ACC112 (cell line): Measurements from ENCODE around the gene BIN2.
A peak's percentile ranks its signal among the peaks of the same experiment; 100 is the strongest.
"Not testable (repeated sequence)": the region's sequence is repeated elsewhere in the genome, so short reads cannot be mapped to it uniquely, and the experiment has no call there.

ENCODE experiments used
- H2AFZ ChIP-seq: fragments of 200-600 bp; sonication (generic); one replicate; pipeline ENCODE4 v1.6.0; 2017; ENCODE audit warnings: antibody characterized with exemption, low read length; ENCODE audit not compliant: unreplicated experiment
- H3K27ac ChIP-seq: fragments of 200-600 bp; sonication (generic); 2 replicates; pipeline ENCODE4 v1.5.1; 2014; ENCODE audit warnings: low read depth, mild to moderate bottlenecking, antibody characterized with exemption, low read length, moderate library complexity
- H3K27me3 ChIP-seq: fragments of 200-600 bp; sonication (generic); 2 replicates; pipeline ENCODE4 v1.6.1; 2014; ENCODE audit warnings: mild to moderate bottlenecking, antibody characterized with exemption, low read length, moderate library complexity, mixed read lengths; ENCODE audit not compliant: insufficient read depth
- H3K36me3 ChIP-seq: fragments of 200-600 bp; sonication (generic); 2 replicates; pipeline ENCODE4 v1.6.1; 2016; ENCODE audit warnings: mild to moderate bottlenecking, antibody characterized with exemption, low read length, moderate library complexity, mixed read lengths; ENCODE audit not compliant: insufficient read depth
- H3K4me1 ChIP-seq: fragments of 200-600 bp; sonication (generic); one replicate; pipeline ENCODE4 v1.6.1; 2016; ENCODE audit warnings: low read length, mixed read lengths; ENCODE audit not compliant: insufficient read depth, unreplicated experiment, control insufficient read depth
- H3K4me3 ChIP-seq: fragments of 200-600 bp; sonication (generic); 2 replicates; pipeline ENCODE4 v1.5.1; 2014; ENCODE audit warnings: mild to moderate bottlenecking, low read depth, low read length
- H3K79me2 ChIP-seq: fragments of 200-600 bp; sonication (generic); one replicate; pipeline ENCODE4 v1.6.0; 2016; ENCODE audit warnings: low read length; ENCODE audit not compliant: control insufficient read depth, unreplicated experiment, insufficient read depth

Gene BIN2

GRCh38 chr12:51311389-51311788 lies 12.6 kb downstream of the BIN2 start:
- Histone ChIP-seq H3K79me2 (no peaks in the 10 kb centered on the region), H3K36me3 (no peaks in the 10 kb centered on the region), H3K27ac (no peak overlapping the region), H3K4me1 (peaks cover 19% of the 10 kb centered on the region), H3K4me3 (no peak overlapping the region), H3K27me3 (no peaks in the 10 kb centered on the region), H2AFZ (no peak overlapping the region)

DNA sequence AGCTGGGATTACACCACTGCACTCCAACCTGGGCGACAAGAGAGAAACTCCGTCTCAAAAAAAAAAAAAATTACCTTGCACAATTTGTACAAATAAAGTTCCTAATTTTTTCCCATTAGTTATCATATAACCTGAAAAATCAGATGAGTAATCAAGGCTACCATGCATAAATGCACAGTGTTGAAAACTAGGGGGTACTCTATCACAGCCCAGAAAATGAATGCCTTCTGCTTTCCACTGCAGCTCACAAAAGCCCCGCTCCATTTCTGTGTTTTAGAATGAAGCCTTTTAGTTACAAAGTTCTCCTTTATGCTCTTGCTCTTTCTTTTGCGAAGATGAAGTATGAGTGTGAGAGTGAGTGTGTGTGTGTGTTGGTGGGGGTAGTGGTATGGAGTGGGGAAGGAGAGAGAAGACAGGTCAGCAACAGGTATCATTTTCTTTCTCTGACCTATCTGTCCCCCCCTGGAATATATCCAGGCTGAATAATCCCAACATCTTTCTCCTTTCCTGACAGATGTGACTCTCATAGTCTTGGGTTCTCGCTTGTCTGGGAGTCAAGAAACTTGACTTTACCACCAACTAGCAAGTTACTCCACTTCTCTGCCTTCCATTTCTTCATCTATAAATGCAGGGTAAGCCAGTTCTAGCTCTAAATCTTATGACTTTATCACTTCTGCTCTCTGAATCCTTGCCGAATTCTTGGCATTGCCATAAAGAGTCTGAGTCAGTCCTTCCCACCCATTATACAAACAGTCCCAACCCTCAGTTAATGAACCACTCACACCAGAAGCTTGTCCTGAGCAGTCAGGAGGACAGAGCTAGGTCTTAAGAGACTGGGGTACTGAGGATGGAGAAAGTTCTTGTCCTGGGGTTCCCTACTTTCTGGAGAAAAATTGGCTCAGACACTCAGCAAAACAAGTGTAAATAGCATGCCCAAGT lies 16.1 kb downstream of the BIN2 start:
- no peaks in the 10 kb centered on the region for H3K27me3 ChIP-seq
- peaks cover 19% of the 10 kb centered on the region for H3K4me1 ChIP-seq
- peak overlapping the region; percentile 66 for H3K27ac ChIP-seq
- peak overlapping the region; percentile 27 for H2AFZ ChIP-seq
- H3K36me3 ChIP-seq: no peaks in the 10 kb centered on the region
- H3K4me3 ChIP-seq: 0 out of 2 replicates have a peak overlapping the region, but pooled peaks have one; percentile 0
- H3K79me2 ChIP-seq: no peaks in the 10 kb centered on the region

- no peak overlapping the region for H3K27ac ChIP-seq
- H3K36me3 ChIP-seq: no peaks in the 10 kb centered on the region
- no peak overlapping the region for H2AFZ ChIP-seq
- no peaks in the 10 kb centered on the region for H3K79me2 ChIP-seq
- H3K4me1 ChIP-seq: peaks cover 19% of the 10 kb centered on the region
- no peak overlapping the region for H3K4me3 ChIP-seq
- no peaks in the 10 kb centered on the region for H3K27me3 ChIP-seq
Measured at GRCh38 chr12:51306507-51306906, 17.5 kb downstream of the BIN2 start.

DNA sequence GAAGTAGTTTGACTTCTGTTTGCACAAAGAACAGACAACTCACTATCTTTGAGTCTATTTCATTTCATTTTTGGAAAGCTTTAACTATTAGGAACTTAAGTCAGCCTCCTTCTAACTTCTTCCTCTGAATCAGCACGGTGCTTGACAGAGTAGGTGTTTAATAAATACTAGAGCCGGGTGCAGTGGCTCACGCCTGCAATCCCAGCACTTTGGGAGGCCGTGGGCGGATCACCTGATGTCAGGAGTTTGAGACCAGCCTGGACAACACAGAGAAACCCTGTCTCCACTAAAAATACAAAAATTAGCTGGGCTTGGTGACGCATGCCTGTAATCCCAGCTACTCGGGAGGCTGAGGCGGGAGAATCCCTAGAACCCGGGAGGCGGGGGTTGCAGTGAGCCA lies 23.2 kb downstream of the BIN2 start:
- H3K36me3 ChIP-seq, H3K79me2 ChIP-seq, H3K27ac ChIP-seq, H3K27me3 ChIP-seq, H3K4me1 ChIP-seq, H2AFZ ChIP-seq, H3K4me3 ChIP-seq: not testable (repeated sequence)

GRCh38 chr12:51295651-51296050 lies 28.3 kb downstream of the BIN2 start:
- Histone ChIP-seq H3K4me3 (no peak overlapping the region), H3K27ac (no peak overlapping the region), H3K4me1 (no peaks in the 10 kb centered on the region), H2AFZ (no peak overlapping the region), H3K79me2 (no peaks in the 10 kb centered on the region), H3K27me3 (no peaks in the 10 kb centered on the region), H3K36me3 (no peaks in the 10 kb centered on the region)

DNA sequence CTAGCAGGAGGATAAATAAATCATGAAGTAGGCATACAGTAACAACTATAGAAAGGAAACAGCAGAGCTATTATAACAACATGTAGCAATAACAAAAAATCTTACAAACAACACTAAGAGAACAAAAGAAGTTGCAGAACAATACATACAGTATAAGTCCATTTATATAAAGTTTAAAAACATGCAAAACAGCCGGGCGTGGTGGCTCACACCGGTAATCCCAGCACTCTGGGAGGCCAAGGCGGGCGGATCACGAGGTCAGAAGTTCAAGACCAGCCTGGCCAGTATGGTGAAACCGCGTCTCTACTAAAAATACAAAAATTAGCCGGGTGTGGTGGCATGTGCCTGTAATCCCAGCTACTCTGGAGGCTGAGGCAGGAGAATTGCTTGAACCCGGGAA lies 29.9 kb downstream of the BIN2 start:
- H3K27ac ChIP-seq, H3K79me2 ChIP-seq, H3K36me3 ChIP-seq, H3K4me1 ChIP-seq, H3K27me3 ChIP-seq, H3K4me3 ChIP-seq, H2AFZ ChIP-seq: not testable (repeated sequence)

GRCh38 chr12:51293696-51294095 lies 30.3 kb downstream of the BIN2 start:
- Histone ChIP-seq H3K4me1 (no peaks in the 10 kb centered on the region), H3K4me3 (no peak overlapping the region), H3K27me3 (no peaks in the 10 kb centered on the region), H3K79me2 (no peaks in the 10 kb centered on the region), H3K27ac (no peak overlapping the region), H3K36me3 (no peaks in the 10 kb centered on the region), H2AFZ (no peak overlapping the region)

DNA sequence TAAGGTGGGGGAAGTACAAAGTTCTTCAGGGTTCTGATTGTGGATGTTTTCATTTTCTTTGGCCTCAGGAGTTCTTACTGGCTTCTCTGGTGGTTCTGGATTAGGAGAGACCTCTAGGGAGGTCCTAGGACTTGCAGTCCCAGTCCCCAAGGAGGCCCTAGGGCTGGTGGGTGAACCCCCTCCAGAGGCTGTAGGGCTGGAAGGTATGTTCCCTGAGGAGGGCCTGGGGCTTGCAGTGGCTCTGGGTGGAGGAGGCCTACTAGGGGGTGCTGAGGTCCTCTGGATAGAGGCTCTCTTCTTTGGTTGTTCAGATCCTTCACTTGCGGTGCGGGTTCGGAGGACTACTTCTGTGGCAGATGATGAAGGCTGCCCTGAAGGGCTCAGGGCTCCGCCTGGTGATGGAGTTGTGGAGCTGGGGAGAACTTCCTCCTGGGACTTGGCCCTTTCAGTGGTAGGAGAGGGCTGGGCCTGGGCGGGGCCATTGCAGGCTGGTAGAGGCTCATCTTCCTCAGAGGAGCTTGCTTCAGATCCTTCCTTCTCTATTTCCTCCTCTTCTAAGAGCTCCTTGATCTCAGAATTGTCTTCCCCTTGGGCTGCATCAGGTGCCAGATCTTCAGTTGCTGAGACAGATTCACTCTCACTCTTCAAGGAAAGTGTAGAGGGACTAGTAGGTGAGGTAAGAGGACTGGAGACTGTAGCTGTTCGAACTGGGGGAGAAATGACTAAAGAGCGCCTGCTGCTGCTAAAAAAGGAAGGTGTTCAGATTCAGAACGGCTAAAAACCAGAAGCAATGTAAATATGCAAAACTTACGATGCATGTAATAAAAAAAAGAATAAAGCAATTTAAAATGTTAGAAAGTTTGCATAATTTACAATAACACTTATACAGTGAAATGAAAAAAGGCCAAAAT lies 32.1 kb downstream of the BIN2 start:
- not testable (repeated sequence) for H2AFZ ChIP-seq, H3K36me3 ChIP-seq, H3K4me1 ChIP-seq, H3K27ac ChIP-seq, H3K27me3 ChIP-seq, H3K79me2 ChIP-seq, H3K4me3 ChIP-seq

GRCh38 chr12:51285843-51286242 lies 38.1 kb downstream of the BIN2 start:
- H3K27me3 ChIP-seq: no peaks in the 10 kb centered on the region
- H3K79me2 ChIP-seq: no peaks in the 10 kb centered on the region
- H3K4me1 ChIP-seq: peaks cover 8% of the 10 kb centered on the region
- H2AFZ ChIP-seq: no peak overlapping the region
- no peaks in the 10 kb centered on the region for H3K36me3 ChIP-seq
- no peak overlapping the region for H3K4me3 ChIP-seq
- H3K27ac ChIP-seq: no peak overlapping the region

- Histone ChIP-seq H3K27me3 (no peaks in the 10 kb centered on the region), H2AFZ (no peak overlapping the region), H3K27ac (no peak overlapping the region), H3K4me1 (peaks cover 8% of the 10 kb centered on the region), H3K36me3 (no peaks in the 10 kb centered on the region), H3K79me2 (no peaks in the 10 kb centered on the region), H3K4me3 (no peak overlapping the region)
Measured at GRCh38 chr12:51281202-51281924, 42.6 kb downstream of the BIN2 start.
